ENCODE data around the gene DEPDC4.

DNA sequence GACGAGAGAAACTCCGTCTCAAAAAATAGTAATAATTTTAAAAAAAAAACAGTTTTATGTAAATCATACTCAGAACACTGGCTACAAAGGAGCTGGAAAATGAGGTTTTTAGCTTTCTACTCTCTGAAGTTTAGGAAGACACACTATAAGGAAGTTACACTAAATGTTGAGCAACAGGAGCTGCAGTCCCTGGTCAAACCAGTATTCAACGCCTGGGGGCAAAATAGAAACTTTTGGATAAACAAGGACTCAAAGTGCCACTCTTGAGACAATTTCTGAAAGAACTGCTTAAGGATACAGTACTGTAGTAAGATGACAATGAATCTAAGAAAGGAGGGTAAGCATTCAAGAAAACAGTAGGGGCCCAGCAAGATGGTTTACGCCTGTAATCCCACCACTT lies 37.0 kb downstream of the DEPDC4 start:
- TF ChIP-seq, protein P1, sequence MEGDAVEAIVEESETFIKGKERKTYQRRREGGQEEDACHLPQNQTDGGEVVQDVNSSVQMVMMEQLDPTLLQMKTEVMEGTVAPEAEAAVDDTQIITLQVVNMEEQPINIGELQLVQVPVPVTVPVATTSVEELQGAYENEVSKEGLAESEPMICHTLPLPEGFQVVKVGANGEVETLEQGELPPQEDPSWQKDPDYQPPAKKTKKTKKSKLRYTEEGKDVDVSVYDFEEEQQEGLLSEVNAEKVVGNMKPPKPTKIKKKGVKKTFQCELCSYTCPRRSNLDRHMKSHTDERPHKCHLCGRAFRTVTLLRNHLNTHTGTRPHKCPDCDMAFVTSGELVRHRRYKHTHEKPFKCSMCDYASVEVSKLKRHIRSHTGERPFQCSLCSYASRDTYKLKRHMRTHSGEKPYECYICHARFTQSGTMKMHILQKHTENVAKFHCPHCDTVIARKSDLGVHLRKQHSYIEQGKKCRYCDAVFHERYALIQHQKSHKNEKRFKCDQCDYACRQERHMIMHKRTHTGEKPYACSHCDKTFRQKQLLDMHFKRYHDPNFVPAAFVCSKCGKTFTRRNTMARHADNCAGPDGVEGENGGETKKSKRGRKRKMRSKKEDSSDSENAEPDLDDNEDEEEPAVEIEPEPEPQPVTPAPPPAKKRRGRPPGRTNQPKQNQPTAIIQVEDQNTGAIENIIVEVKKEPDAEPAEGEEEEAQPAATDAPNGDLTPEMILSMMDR (conservative IDR thresholded peaks at IDR 0.05; ENCODE audit: low read depth in 2 of 2): no peak
- TF ChIP-seq CREB1 (CRISPR knock-in tag; IDR thresholded peaks at IDR 0.05; ENCODE audit: low read depth): no peak
- no peak for TF ChIP-seq EZH2 (IDR thresholded peaks at IDR 0.05; ENCODE audit: low read depth, unreplicated experiment)
- TF ChIP-seq REST (IDR thresholded peaks at IDR 0.05; ENCODE audit: unreplicated experiment): no peak
- TF ChIP-seq EZH2phosphoT487 (IDR thresholded peaks at IDR 0.05; ENCODE audit: unreplicated experiment): no peak
- no peak for TF ChIP-seq POLR2AphosphoS5 (IDR thresholded peaks at IDR 0.05; ENCODE audit: low read depth)
- no peak for TF ChIP-seq ZNF331 (CRISPR knock-in tag; IDR thresholded peaks at IDR 0.05; ENCODE audit: low read depth)
